SKM-1 (cell line): ENCODE results near the gene RBM18.

Source experiments
- DNase-seq: peaks from one replicate; lab custom pipeline; 2025; ENCODE audit not compliant: unreplicated experiment; lab: John Stamatoyannopoulos, UW

RBM18 gene

GRCh38 chr9:122206118-122207046 is 58.3 kb downstream of the RBM18 start:
- DNase-seq = no peak

- no peak for DNase-seq
Measured at GRCh38 chr9:122205176-122205575, 59.5 kb downstream of the RBM18 start.

GRCh38 chr9:122204491-122204890 is 60.1 kb downstream of the RBM18 start:
- DNase-seq = no peak

GRCh38 chr9:122204055-122204454 is 60.6 kb downstream of the RBM18 start:
- DNase-seq = no peak

GRCh38 chr9:122202111-122202510 is 62.5 kb downstream of the RBM18 start:
- no peak for DNase-seq

GRCh38 chr9:122201641-122202040 is 63.0 kb downstream of the RBM18 start:
- no peak for DNase-seq

GRCh38 chr9:122200960-122201595 is 63.6 kb downstream of the RBM18 start:
- DNase-seq = no peak

GRCh38 chr9:122197882-122198281 is 66.8 kb downstream of the RBM18 start:
- DNase-seq = no peak

- DNase-seq = no peak
Measured at GRCh38 chr9:122197426-122197825, 67.2 kb downstream of the RBM18 start.

GRCh38 chr9:122195875-122196274 is 68.8 kb downstream of the RBM18 start:
- no peak for DNase-seq

GRCh38 chr9:122193651-122194050 is 71.0 kb downstream of the RBM18 start:
- no peak for DNase-seq

GRCh38 chr9:122192914-122193525 is 71.6 kb downstream of the RBM18 start:
- no peak for DNase-seq

GRCh38 chr9:122192261-122192875 is 72.3 kb downstream of the RBM18 start:
- no peak for DNase-seq

GRCh38 chr9:122191584-122191983 is 73.1 kb downstream of the RBM18 start:
- no peak for DNase-seq

- no peak for DNase-seq
Measured at GRCh38 chr9:122190597-122191381, 73.9 kb downstream of the RBM18 start.

GRCh38 chr9:122188369-122188768 is 76.3 kb downstream of the RBM18 start:
- DNase-seq = no peak
